Natural killer cell (primary cell): Measurements from ENCODE around the gene WFIKKN1. TPM values are rescaled to one million over a fixed set of nuclear protein-coding genes. Genes with fewer than 3 reads are reported as not detected.

Experiments
- ATAC-seq, 3 donors: fragments of 150-1000 bp in 2 of 3; fragments of 200-7000 bp in 1 of 3; cut with Tn5 transposase; 1 replicate in 1 of 3; 2 replicates in 2 of 3; pipeline ENCODE4 v1.10.0; 2021; ENCODE audit warnings: mild to moderate bottlenecking in 2 of 3, moderate library complexity in 2 of 3
- DNase-seq, 2 donors: peaks; one replicate each; pipeline versions ENCODE4 v3.0.0 to v3.0.0-alpha.2; 2013 to 2021; ENCODE audit warnings: mixed read lengths in 1 of 2
- H3K27ac ChIP-seq: one replicate; pipeline ENCODE4 v1.5.1; 2013; ENCODE audit warnings: mild to moderate bottlenecking, low read length
- H3K27me3 ChIP-seq: one replicate; pipeline ENCODE4 v1.6.1; 2013; ENCODE audit warnings: low read length; ENCODE audit not compliant: control insufficient read depth, insufficient read depth
- H3K36me3 ChIP-seq: one replicate; pipeline ENCODE4 v1.6.1; 2013; ENCODE audit warnings: low read length; ENCODE audit not compliant: control insufficient read depth, insufficient read depth
- H3K4me1 ChIP-seq: one replicate; pipeline ENCODE4 v1.6.1; 2013; ENCODE audit warnings: low read length; ENCODE audit not compliant: control insufficient read depth, insufficient read depth
- H3K4me3 ChIP-seq: one replicate; pipeline ENCODE4 v1.5.1; 2013; ENCODE audit warnings: low read length
- H3K9me3 ChIP-seq: one replicate; pipeline ENCODE4 v1.6.1; 2013; ENCODE audit warnings: low read length; ENCODE audit not compliant: control insufficient read depth, insufficient read depth
- H3K27ac Mint-ChIP-seq, 2 donors: one replicate each; pipeline ENCODE4 v1.8.0; 2022; ENCODE audit warnings: mild to moderate bottlenecking in 2 of 2, mixed read lengths in 2 of 2, moderate library complexity in 1 of 2
- H3K27me3 Mint-ChIP-seq, 2 donors: one replicate each; pipeline ENCODE4 v1.8.0; 2022; ENCODE audit warnings: low read depth in 2 of 2, mixed read lengths in 2 of 2
- H3K36me3 Mint-ChIP-seq: one replicate; pipeline ENCODE4 v1.8.0; 2022; ENCODE audit warnings: mixed read lengths
- H3K4me1 Mint-ChIP-seq, 2 donors: one replicate each; pipeline ENCODE4 v1.8.0; 2022; ENCODE audit warnings: mixed read lengths in 2 of 2
- H3K4me3 Mint-ChIP-seq: one replicate; pipeline ENCODE4 v1.8.0; 2022; ENCODE audit warnings: mild to moderate bottlenecking, moderate library complexity, mixed read lengths
- H3K9me3 Mint-ChIP-seq, 2 donors: one replicate each; pipeline ENCODE4 v1.8.0; 2022; ENCODE audit warnings: mixed read lengths in 2 of 2
- CTCF ChIP-seq: fragments of 200-600 bp; IDR thresholded peaks from one replicate; pipeline ENCODE4 v1.8.0; 2022; ENCODE audit warnings: antibody characterized with exemption
- WGBS: methylation state at CpG from one replicate; pipeline ENCODE4 v1.1.7; 2013; ENCODE audit warnings: missing lambda C conversion rate; ENCODE audit not compliant: insufficient coverage; 5-methylcytosine and 5-hydroxymethylcytosine counted together
- intact Hi-C: fragments of 100-400 bp; cut with micrococcal nuclease; formaldehyde crosslinking; loops from one replicate; pipeline ENCODE4 v1.14.2; 2022
- total RNA-seq, 4 donors: library from RNA; stranded (reverse); fragments of 120-200 nt in 1 of 4; gene quantifications; one replicate each; pipeline versions ENCODE4 v1.2.3 to v1.2.4, GENCODE V29; 2013 to 2022

The WFIKKN1 gene
- total RNA-seq, 3 donors from 2014 or later (not counting 1 experiment from before 2014, with no cell fraction given) = 0.60 to 1.7 (median 0.75) TPM

- Histone ChIP-seq H3K4me3 (no peak overlapping the region), H3K36me3 (no peaks in the 10 kb centered on the region), H3K4me1 (peaks cover 8% of the 10 kb centered on the region), H3K27me3 (no peaks in the 10 kb centered on the region), H3K9me3 (no peaks in the 10 kb centered on the region), H3K27ac (no peak overlapping the region)
- Mint-ChIP-seq H3K4me3 (no peak overlapping the region), H3K4me1 (peaks cover 0 to 4% of the 10 kb centered on the region in 2 donors), H3K27me3 (no peaks in the 10 kb centered on the region), H3K36me3 (no peaks in the 10 kb centered on the region), H3K9me3 (no peaks in the 10 kb centered on the region), H3K27ac (no peak overlapping the region)
- ATAC-seq (no peak), DNase-seq (no peak)
- 97% methylated on average over 11 of the region's 12 CpGs for WGBS
- intact Hi-C loops = no loop called here
- no peak for TF ChIP-seq CTCF
Measured at GRCh38 chr16:654034-654433, 23.2 kb downstream of the WFIKKN1 start.

- WGBS = 97% methylated on average over 22 of the region's 22 CpGs
- H3K36me3 Mint-ChIP-seq = no peaks in the 10 kb centered on the region
Measured at GRCh38 chr16:657487-657886, 26.7 kb downstream of the WFIKKN1 start.

GRCh38 chr16:658679-659571 lies 28.1 kb downstream of the WFIKKN1 start:
- H3K27me3 ChIP-seq = no peaks in the 10 kb centered on the region
- peaks cover 4 to 13% of the 10 kb centered on the region in 2 donors for H3K4me1 Mint-ChIP-seq
- intact Hi-C loops = no loop called here
- no peak overlapping the region for H3K27ac ChIP-seq
- no peaks in the 10 kb centered on the region for H3K36me3 ChIP-seq
- no peak overlapping the region for H3K4me3 Mint-ChIP-seq
- no peak for TF ChIP-seq CTCF
- no peaks in the 10 kb centered on the region for H3K36me3 Mint-ChIP-seq
- no peaks in the 10 kb centered on the region for H3K27me3 Mint-ChIP-seq
- 96% methylated on average over 35 of the region's 35 CpGs for WGBS
- H3K4me1 ChIP-seq = peaks cover 18% of the 10 kb centered on the region
- H3K4me3 ChIP-seq = no peak overlapping the region
- no peaks in the 10 kb centered on the region for H3K9me3 ChIP-seq
- ATAC-seq (no peak), DNase-seq (no peak)
- no peaks in the 10 kb centered on the region for H3K9me3 Mint-ChIP-seq
- no peak overlapping the region for H3K27ac Mint-ChIP-seq

More at GRCh38 chr16:657487-657886, 26.7 kb downstream of the WFIKKN1 start:
- Mint-ChIP-seq H3K27me3 (no peaks in the 10 kb centered on the region), H3K27ac (no peak overlapping the region), H3K4me3 (no peak overlapping the region), H3K9me3 (no peaks in the 10 kb centered on the region), H3K4me1 (peaks cover 4 to 13% of the 10 kb centered on the region in 2 donors)
- Histone ChIP-seq H3K27ac (no peak overlapping the region), H3K36me3 (no peaks in the 10 kb centered on the region), H3K4me3 (no peak overlapping the region), H3K27me3 (no peaks in the 10 kb centered on the region), H3K9me3 (no peaks in the 10 kb centered on the region), H3K4me1 (peaks cover 18% of the 10 kb centered on the region)
- intact Hi-C loops = no loop called here
- DNase-seq (no peak), ATAC-seq (no peak)
- no peak for TF ChIP-seq CTCF
